HL-60 (cell line): ENCODE data around the gene SHE.

ENCODE experiments used
- TF ChIP-seq, protein P1 (sequence below): IDR thresholded peaks from 2 replicates; pipeline ENCODE4 v1.6.1; 2012; ENCODE audit warnings: low read depth; ENCODE audit not compliant: insufficient replicate concordance
- TF ChIP-seq, protein P2 (sequence below): IDR thresholded peaks from one replicate; pipeline ENCODE4 v1.5.1; 2011; ENCODE audit warnings: low read length, control low read depth, inconsistent platforms; ENCODE audit not compliant: insufficient read depth

GRCh38 chr1:154520333-154520732 is 18.1 kb upstream of the SHE start:
- TF ChIP-seq, protein P1, sequence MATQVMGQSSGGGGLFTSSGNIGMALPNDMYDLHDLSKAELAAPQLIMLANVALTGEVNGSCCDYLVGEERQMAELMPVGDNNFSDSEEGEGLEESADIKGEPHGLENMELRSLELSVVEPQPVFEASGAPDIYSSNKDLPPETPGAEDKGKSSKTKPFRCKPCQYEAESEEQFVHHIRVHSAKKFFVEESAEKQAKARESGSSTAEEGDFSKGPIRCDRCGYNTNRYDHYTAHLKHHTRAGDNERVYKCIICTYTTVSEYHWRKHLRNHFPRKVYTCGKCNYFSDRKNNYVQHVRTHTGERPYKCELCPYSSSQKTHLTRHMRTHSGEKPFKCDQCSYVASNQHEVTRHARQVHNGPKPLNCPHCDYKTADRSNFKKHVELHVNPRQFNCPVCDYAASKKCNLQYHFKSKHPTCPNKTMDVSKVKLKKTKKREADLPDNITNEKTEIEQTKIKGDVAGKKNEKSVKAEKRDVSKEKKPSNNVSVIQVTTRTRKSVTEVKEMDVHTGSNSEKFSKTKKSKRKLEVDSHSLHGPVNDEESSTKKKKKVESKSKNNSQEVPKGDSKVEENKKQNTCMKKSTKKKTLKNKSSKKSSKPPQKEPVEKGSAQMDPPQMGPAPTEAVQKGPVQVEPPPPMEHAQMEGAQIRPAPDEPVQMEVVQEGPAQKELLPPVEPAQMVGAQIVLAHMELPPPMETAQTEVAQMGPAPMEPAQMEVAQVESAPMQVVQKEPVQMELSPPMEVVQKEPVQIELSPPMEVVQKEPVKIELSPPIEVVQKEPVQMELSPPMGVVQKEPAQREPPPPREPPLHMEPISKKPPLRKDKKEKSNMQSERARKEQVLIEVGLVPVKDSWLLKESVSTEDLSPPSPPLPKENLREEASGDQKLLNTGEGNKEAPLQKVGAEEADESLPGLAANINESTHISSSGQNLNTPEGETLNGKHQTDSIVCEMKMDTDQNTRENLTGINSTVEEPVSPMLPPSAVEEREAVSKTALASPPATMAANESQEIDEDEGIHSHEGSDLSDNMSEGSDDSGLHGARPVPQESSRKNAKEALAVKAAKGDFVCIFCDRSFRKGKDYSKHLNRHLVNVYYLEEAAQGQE = no peak
- TF ChIP-seq, protein P2, sequence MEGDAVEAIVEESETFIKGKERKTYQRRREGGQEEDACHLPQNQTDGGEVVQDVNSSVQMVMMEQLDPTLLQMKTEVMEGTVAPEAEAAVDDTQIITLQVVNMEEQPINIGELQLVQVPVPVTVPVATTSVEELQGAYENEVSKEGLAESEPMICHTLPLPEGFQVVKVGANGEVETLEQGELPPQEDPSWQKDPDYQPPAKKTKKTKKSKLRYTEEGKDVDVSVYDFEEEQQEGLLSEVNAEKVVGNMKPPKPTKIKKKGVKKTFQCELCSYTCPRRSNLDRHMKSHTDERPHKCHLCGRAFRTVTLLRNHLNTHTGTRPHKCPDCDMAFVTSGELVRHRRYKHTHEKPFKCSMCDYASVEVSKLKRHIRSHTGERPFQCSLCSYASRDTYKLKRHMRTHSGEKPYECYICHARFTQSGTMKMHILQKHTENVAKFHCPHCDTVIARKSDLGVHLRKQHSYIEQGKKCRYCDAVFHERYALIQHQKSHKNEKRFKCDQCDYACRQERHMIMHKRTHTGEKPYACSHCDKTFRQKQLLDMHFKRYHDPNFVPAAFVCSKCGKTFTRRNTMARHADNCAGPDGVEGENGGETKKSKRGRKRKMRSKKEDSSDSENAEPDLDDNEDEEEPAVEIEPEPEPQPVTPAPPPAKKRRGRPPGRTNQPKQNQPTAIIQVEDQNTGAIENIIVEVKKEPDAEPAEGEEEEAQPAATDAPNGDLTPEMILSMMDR = no peak
